ENCODE measurements around the gene SEC24D.

The SEC24D gene

GRCh38 chr4:118774989-118775388 is 60.9 kb downstream of the SEC24D start:
- ChIA-PET CTCF (interaction anchor here (1.1 to 2.7 kb wide), 6 partner anchors 8 to 194 kb away, joined by 3 to 13 read pairs (median 4); no protein-coding TSS in a partner anchor), POLR2A (no interaction called here)
- no peak for DNase-seq (ENCODE audit: low read depth, low spot score)
- TF ChIP-seq CTCF (IDR thresholded peaks at IDR 0.05; ENCODE audit: insufficient read depth, low read length, missing control alignments): no peak
- no peak overlapping the region for H3K4me3 ChIP-seq (ENCODE audit: low read depth, low read length)

- H3K4me3 ChIP-seq (ENCODE audit: low read depth, low read length): no peak overlapping the region
- ChIA-PET CTCF (interaction anchor here (0.9 to 7.3 kb wide), 11 partner anchors 9 to 194 kb away, joined by 3 to 79 read pairs (median 4); no protein-coding TSS in a partner anchor), POLR2A (no interaction called here)
- no peak for DNase-seq (ENCODE audit: low read depth, low spot score)
- no peak for TF ChIP-seq CTCF (IDR thresholded peaks at IDR 0.05; ENCODE audit: insufficient read depth, low read length, missing control alignments)
Measured at GRCh38 chr4:118774321-118774720, 61.6 kb downstream of the SEC24D start.

- ChIA-PET POLR2A (no interaction called here), CTCF (interaction anchor here (0.9 to 7.3 kb wide), 7 partner anchors 12 to 195 kb away, joined by 3 to 79 read pairs (median 3); no protein-coding TSS in a partner anchor)
- TF ChIP-seq CTCF (IDR thresholded peaks at IDR 0.05; ENCODE audit: insufficient read depth, low read length, missing control alignments): no peak
- no peak overlapping the region for H3K4me3 ChIP-seq (ENCODE audit: low read depth, low read length)
- DNase-seq (ENCODE audit: low read depth, low spot score): no peak
Measured at GRCh38 chr4:118773429-118773792, 62.5 kb downstream of the SEC24D start.

- ChIA-PET POLR2A (no interaction called here), CTCF (interaction anchor here (1.1 to 7.3 kb wide), 11 partner anchors 13 to 195 kb away, joined by 3 to 79 read pairs (median 4); partner anchors contain the start of gene SYNPO2)
- TF ChIP-seq CTCF (IDR thresholded peaks at IDR 0.05; ENCODE audit: insufficient read depth, low read length, missing control alignments): no peak
- no peak for DNase-seq (ENCODE audit: low read depth, low spot score)
- no peak overlapping the region for H3K4me3 ChIP-seq (ENCODE audit: low read depth, low read length)
Measured at GRCh38 chr4:118772767-118773428, 63.0 kb downstream of the SEC24D start.

GRCh38 chr4:118772081-118772766 is 63.7 kb downstream of the SEC24D start:
- no peak for DNase-seq (ENCODE audit: low read depth, low spot score)
- POLR2A ChIA-PET: interaction anchor here (1.2 kb wide), 1 partner anchor 117 kb away, joined by 3 read pairs; the partner anchor contains the start of gene SYNPO2

More at GRCh38 chr4:118772081-118772766, 63.7 kb downstream of the SEC24D start:
- H3K4me3 ChIP-seq (ENCODE audit: low read depth, low read length): no peak overlapping the region
- CTCF ChIA-PET: interaction anchor here (0.7 to 7.3 kb wide), 32 partner anchors 8 to 201 kb away, joined by 3 to 79 read pairs (median 4); partner anchors contain the start of gene SYNPO2
- TF ChIP-seq CTCF (IDR thresholded peaks at IDR 0.05; ENCODE audit: insufficient read depth, low read length, missing control alignments): peak; percentile 22
